GM19372 (cell line): ENCODE data around the gene LSM7.
"Not testable (repeated sequence)": the region's sequence is repeated elsewhere in the genome, so short reads cannot be mapped to it uniquely, and the experiment has no call there.

Experiments used
- ATAC-seq: cut with Tn5 transposase; IDR thresholded peaks from one replicate; pipeline ENCODE4 v1.9.1; 2021; ENCODE audit warnings: mild to moderate bottlenecking, low read depth, moderate library complexity; ENCODE audit not compliant: unreplicated experiment

LSM7 gene

DNA sequence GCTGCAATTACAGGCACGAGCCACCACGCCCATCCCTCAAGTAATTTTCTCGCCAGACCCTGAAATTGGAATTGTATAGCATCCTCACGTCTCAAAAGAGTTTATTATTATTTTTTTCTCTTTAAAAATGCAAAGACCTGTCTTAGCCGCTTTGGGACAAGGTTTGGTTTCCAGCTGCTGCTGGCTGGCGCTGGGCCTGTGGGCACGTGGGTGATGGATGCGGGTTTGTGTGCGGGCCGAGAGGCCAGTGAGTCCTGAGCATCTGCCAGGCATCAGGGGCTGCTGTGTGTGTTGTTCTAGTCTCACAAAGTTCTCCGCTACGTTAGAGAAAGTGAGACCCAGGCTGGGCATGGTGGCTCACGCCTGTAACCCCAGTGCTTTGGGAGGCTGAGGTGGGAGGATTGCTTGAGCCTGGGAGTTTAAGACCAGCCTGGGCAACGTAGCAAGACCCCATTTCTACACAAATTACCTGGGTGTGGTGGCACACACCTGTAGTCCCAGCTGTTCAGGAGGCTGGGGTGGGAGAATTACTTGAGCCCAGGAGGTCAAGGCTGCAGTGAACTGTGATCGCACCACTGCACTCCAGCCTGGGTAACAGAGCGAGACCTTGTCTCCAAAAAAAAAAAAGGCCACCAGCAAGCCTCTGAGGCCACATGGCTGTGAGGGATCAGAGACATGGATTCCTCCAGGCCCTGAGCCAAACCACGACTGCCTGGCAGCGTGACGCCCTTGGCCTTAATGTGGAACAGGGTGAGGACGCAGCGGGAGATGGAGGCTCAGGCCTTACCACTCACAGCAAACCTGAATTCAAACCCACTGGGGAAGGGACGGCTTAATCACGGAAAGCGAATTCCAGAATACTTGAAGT, 27.0 kb upstream of the LSM7 start:
- ATAC-seq: no peak

DNA sequence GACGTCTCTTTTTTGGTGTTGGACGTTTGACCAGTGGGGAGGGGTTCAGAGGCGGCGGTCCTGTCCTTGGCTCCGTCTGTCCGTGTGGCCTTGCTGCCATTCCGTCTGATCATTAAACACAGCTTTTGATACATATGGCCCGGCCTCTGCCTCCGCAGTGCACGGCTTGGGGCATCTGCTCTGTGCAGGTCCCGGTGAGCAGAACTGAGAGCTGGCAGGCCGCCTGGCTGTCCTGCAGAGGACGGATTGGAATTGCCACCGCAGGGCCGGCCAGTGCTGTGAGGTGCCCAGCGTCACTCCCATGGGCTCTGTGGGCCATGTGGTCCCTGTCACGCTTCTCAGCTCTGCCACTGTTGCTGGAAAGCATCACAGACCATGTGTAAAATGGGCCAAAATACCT, 26.3 kb upstream of the LSM7 start:
- no peak for ATAC-seq

GRCh38 chr19:2353887-2354592, 25.7 kb upstream of the LSM7 start:
- ATAC-seq: no peak

DNA sequence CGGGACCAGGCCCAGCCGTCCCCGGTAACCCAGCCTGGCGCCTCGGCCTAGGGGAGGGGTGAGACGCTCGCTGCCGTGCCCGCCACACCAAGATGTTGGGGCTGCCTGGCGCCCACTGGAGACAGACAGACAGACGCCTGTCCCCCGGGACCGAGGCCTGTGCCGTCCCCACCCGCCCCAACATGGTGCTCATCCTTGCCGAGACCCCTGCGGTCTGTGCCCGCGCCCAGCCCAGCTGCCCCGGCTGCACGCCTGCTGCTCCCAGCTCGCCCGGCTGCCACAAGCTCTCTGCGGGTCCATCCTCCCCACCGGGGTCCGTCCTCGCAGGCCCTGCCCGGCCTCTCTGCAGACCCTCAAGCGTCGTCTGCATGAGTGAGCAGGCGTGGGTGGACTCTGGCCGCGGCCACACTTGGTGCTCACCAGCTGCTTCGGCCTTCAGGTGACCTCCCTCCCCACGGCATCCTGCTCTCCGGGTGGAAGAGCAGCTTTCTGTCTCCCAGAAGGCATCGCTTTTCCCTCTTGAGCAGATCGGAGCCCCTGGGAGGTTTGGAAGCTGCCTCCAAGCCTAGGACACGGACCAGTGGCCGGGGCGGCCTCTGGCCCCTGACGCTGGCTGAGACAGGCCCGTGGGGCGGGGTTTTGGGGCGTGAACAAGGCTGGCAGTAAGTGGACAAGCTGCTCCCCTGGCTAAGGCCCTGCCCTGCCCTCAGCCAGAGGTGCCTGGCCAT, 24.9 kb upstream of the LSM7 start:
- no peak for ATAC-seq

- ATAC-seq: no peak
Measured at GRCh38 chr19:2352121-2352520, 23.7 kb upstream of the LSM7 start.

DNA sequence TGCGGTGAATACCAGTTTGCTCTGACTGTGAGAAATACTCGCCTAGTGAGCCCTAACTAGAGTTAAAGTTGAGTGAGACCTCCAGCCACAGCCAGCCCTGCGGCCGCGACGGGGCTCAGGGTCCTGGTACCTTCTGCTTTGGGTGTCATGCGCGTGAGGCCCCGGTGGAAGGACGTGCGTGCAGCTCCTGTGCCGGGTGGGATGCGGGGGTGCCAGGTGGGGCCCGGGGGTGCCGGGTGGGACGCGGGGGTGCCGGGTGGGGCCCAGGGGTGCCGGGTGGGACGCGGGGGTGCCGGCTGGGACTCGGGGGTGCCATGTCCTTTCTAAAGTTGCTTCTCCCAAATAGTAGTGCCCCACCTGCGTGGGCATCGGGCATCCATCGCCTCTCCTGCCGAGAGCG, 23.2 kb upstream of the LSM7 start:
- no peak for ATAC-seq

- ATAC-seq: no peak
Measured at GRCh38 chr19:2350656-2351055, 22.3 kb upstream of the LSM7 start.

DNA sequence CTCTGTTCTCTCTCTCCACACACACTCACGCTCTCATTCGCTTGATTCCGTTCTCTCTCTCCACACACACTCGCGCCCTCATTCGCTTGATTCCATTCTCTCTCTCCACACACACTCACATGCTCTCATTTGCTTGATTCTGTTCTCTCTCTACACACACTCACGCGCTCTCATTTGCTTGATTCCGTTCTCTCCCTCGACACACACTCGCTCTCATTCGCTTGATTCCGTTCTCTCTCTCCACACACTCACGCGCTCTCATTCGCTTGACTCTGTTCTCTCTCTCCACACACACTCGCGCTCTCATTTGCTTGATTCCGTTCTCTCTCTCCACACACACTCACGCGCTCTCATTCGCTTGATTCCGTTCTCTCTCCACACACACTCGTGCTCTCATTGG, 21.4 kb upstream of the LSM7 start:
- ATAC-seq: not testable (repeated sequence)

DNA sequence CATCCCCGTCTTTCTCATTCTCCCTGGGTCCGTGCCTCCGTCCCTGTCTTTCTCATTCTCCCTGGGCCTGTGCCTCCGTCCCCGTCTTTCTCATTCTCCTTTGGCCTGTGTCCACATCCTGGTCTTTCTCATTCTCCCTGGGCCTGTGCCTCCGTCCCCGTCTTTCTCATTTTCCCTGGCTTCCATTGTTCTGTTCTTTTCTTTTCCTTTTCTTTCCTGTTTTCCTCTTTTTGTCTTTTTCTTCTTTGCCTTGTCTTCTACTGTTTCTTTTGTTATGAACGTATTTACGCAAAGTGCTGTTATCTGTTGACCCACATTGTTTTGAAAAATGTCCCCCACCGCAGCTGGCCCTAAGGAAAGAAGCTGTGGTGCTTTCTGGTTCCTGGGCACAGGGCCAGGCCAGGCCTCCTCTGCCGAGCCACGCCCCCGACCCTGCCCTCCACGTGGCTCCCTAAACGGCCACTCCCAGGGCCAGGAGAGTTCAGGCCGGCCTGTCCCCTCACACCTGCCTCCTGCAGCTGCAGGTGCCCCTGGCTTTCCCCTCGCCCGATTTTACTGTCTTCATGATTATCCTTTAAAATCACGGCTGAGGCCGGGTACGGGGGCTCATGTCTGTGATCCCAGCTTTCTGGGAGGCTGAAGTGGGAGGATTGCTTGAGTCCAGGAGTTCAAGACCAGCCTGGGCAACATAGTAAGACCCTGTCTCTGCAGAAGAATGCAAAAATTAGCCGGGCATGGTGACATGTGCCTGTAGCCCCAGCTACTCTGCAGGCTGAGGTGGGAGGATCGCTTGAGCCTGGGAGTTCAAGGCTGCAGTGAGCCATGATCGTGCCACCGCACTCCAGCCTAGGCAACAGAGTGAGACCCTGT, 17.6 kb upstream of the LSM7 start:
- no peak for ATAC-seq

DNA sequence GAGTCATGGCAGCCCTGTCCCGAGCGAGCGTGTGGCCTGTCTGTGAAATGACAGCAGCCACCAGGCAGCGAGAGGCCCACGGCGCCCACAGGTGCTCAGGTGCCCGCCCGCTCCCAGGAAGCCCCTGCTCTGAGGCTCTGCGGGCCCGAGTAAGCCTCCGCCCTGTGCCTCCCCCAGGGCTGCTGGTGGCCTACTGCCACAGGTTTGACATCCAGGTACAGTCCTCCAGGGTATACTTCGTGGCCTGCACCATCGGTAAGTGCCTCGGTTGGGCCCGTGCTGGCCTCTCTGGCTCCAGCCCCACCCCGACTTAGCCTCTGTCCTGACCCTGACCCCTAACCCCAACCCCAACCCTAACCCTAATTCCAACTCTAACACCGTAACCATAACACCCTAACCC, 16.7 kb upstream of the LSM7 start:
- no peak for ATAC-seq

DNA sequence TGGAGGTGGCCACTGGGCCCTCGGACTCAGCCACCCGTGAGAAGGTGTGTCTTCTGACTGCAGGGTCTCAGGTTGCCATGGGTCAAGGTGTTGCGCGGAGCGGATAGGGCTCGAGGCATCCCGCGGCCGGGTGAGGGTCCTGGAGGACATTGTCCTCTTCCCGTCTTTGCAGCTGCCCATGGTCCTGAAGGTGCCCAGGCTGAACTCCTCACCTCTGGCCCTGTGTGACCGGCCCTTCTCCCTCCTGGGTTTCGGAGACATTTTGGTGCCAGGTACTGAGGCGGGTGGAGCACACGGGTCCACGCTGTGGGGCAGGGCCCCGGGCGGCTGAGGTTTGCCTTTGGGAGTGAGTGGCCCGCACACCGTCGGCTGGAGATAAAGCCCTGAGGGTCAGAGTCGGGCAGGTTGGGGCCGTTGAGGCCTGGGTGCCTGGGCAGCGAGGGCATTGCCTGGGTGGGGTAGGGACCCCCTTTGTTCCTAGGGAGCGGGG, 16.0 kb upstream of the LSM7 start:
- no peak for ATAC-seq

GRCh38 chr19:2343289-2343982, 15.1 kb upstream of the LSM7 start:
- ATAC-seq: no peak

DNA sequence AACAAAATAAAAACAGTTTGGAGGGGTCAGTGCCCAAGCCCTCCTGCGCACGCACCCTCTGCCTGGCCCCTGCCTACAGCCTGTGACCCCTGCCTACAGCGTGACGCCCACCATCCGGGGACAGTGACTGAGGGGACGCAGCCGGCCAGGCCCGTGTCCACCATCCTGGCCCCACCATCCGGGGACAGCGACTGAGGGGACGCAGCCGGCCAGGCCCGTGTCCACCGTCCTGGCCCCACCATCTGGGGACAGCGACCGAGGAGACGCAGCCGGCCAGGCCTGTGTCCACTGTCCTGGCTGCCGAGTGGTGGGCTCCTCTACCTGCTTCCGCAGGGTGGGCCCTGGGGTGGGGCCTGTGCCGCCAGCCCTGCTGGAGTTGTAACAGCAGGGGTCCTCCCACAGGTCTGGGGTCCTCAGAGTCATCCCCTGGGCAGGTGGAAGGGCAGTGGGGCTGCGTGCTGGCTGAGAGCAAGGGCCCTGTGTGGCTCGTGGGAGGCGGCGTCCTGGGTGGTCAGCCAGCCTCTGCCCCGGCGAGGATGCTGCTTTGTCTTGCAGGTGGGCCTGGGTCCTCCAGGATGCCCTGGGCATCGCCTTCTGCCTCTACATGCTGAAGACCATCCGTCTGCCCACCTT, 14.4 kb upstream of the LSM7 start:
- no peak for ATAC-seq

DNA sequence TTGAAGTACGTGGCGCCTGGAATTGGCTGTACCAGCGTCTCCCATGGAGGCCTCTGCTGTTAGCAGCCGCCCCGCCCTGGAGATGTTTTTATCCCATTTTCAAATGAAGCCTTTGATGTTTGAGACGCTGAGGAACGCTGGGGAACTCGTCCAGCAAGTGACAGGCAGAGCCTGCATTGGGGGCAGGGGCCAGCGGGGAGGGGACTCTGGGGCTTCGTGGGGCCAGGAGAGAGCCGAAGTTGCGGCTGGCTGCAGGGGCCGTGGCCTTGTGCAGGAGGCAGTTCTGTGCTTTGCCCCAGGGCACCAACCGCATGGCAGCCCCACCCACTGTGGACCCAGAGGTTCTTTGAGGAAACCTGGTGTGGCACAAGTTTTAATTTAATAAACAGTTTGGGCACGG, 13.6 kb upstream of the LSM7 start:
- no peak for ATAC-seq

GRCh38 chr19:2341244-2341751, 12.9 kb upstream of the LSM7 start:
- ATAC-seq: no peak

DNA sequence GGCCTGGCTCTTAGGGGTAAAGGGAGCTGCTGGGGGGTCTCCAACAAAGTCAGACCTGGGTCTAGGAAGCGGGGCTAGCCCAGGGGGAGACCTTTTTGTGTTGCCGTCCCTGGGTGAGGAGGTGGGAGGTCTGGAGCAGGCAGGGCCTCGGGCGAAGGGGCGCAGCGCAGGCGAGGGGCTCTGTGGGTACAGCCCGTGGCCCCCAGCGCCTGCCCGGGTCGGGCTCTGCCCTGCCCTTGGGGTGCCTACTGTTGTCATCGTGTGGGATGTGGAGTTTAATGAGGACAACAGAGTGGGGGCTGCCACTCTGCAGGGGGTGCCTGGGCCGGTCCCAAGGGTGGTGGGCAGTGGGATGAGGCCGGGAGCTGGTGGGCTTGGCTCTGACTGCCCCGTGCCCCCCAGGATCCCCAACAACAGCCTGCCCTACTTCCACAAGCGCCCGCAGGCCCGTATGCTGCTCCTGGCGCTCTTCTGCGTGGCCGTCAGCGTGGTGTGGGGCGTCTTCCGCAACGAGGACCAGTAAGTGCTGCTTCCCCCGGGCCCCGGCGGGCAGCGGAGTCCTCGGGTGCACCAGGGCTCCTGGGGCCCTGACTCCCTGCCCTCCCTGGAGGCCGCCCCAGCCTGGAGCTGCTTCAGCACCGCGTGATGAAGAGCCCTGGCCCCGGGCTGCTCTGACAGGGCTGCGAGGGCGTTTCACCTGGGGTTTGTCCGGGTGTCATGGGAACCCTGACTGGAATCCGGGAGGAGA, 12.3 kb upstream of the LSM7 start:
- ATAC-seq: no peak

GRCh38 chr19:2339644-2340310, 11.4 kb upstream of the LSM7 start:
- no peak for ATAC-seq
